Activated CD8-positive, alpha-beta memory T cell treated with anti-CD3 and anti-CD28 coated beads, Interleukin-2, amount 50 U/mL, for 24 hours (primary cell): ENCODE data around the gene PIEZO2.

Source experiments
- DNase-seq: peaks from one replicate; pipeline ENCODE4 v3.0.0-alpha.2; 2020; ENCODE audit errors: extremely low read depth

Gene PIEZO2

GRCh38 chr18:11066038-11066437, 83.3 kb downstream of the PIEZO2 start:
- no peak for DNase-seq

- DNase-seq: no peak
Measured at GRCh38 chr18:11064727-11065460, 84.5 kb downstream of the PIEZO2 start.

GRCh38 chr18:11064106-11064505, 85.3 kb downstream of the PIEZO2 start:
- no peak for DNase-seq

- no peak for DNase-seq
Measured at GRCh38 chr18:11055721-11056120, 93.6 kb downstream of the PIEZO2 start.

GRCh38 chr18:11054497-11054896, 94.9 kb downstream of the PIEZO2 start:
- DNase-seq: no peak

- DNase-seq: no peak
Measured at GRCh38 chr18:11053293-11053692, 96.1 kb downstream of the PIEZO2 start.

- DNase-seq: no peak
Measured at GRCh38 chr18:11052800-11053199, 96.6 kb downstream of the PIEZO2 start.

GRCh38 chr18:11051462-11051861, 97.9 kb downstream of the PIEZO2 start:
- no peak for DNase-seq

GRCh38 chr18:11050966-11051365, 98.4 kb downstream of the PIEZO2 start:
- DNase-seq: no peak

- DNase-seq: no peak
Measured at GRCh38 chr18:11047817-11048216, 101.6 kb downstream of the PIEZO2 start.

- DNase-seq: no peak
Measured at GRCh38 chr18:11047156-11047555, 102.2 kb downstream of the PIEZO2 start.

- no peak for DNase-seq
Measured at GRCh38 chr18:11046140-11046539, 103.2 kb downstream of the PIEZO2 start.

GRCh38 chr18:11043694-11044093, 105.7 kb downstream of the PIEZO2 start:
- DNase-seq: no peak

GRCh38 chr18:11042247-11042646, 107.1 kb downstream of the PIEZO2 start:
- no peak for DNase-seq

GRCh38 chr18:11040823-11041656, 108.3 kb downstream of the PIEZO2 start:
- no peak for DNase-seq

- DNase-seq: no peak
Measured at GRCh38 chr18:11040359-11040758, 109.0 kb downstream of the PIEZO2 start.

- DNase-seq: no peak
Measured at GRCh38 chr18:11037533-11038240, 111.7 kb downstream of the PIEZO2 start.

- no peak for DNase-seq
Measured at GRCh38 chr18:11035814-11036495, 113.4 kb downstream of the PIEZO2 start.

- no peak for DNase-seq
Measured at GRCh38 chr18:11035376-11035775, 114.0 kb downstream of the PIEZO2 start.

GRCh38 chr18:11034884-11035283, 114.5 kb downstream of the PIEZO2 start:
- DNase-seq: no peak

- DNase-seq: no peak
Measured at GRCh38 chr18:11033503-11033902, 115.9 kb downstream of the PIEZO2 start.

- DNase-seq: no peak
Measured at GRCh38 chr18:11031966-11032365, 117.4 kb downstream of the PIEZO2 start.
